Measurements from ENCODE around the gene ACTR3C. TPM values are rescaled to one million over a fixed set of nuclear protein-coding genes. Genes with fewer than 3 reads are reported as not detected.
"Not testable (repeated sequence)": the region's sequence is repeated elsewhere in the genome, so short reads cannot be mapped to it uniquely, and the experiment has no call there.

Gene ACTR3C
- total and polyA plus RNA-seq, 8 donors = 2.3 to 68.7 (median 9.7) TPM

GRCh38 chr7:150307904-150308303, 15.4 kb downstream of the ACTR3C start:
- Histone ChIP-seq H3K4me1 (peaks cover 0 to 3% (median under 1%) of the 10 kb centered on the region in 4 donors), H3K27me3 (no peaks in the 10 kb centered on the region), H3K27ac (no peak overlapping the region), H3K4me3 (no peak overlapping the region), H3K9me3 (no peaks in the 10 kb centered on the region), H3K36me3 (no peaks in the 10 kb centered on the region)
- 79 to 92% (median 89%) methylated on average over 9 of the region's 9 CpGs for WGBS, 5 donors
- no peak for DNase-seq
- TF ChIP-seq CTCF (IDR thresholded peaks at IDR 0.05) (no peak), EP300 (IDR thresholded peaks at IDR 0.05) (no peak), POLR2AphosphoS5 (IDR thresholded peaks at IDR 0.05) (no peak), POLR2A (IDR thresholded peaks at IDR 0.05) (no peak)
- intact Hi-C loops (cut with DNase I; ENCODE audit: low total_unique reads) = no loop called here

DNA sequence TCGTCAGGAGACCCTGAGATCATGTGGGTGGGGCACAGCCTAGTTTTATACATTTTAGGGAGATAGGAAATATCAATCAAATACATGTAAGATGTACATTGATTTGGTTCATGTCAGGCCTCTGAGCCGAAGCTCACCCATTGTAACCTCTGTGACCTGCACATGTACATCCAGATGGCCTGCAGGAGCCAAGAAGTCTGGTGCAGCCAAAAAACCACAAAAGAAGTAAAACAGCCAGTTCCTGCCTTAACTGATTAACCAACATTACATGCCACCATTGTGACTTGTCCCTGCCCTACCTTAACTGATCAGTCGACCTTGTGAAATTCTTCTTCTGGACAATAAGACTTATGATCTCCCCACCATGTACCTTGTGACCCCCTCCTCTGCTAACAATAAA, 16.2 kb downstream of the ACTR3C start:
- intact Hi-C loops (cut with DNase I; ENCODE audit: low total_unique reads) = no loop called here
- Histone ChIP-seq H3K27me3 (no peaks in the 10 kb centered on the region), H3K36me3 (no peaks in the 10 kb centered on the region), H3K4me3 (no peak overlapping the region), H3K4me1 (no peaks in the 10 kb centered on the region), H3K27ac (no peak overlapping the region), H3K9me3 (no peaks in the 10 kb centered on the region)
- WGBS, 5 donors = 85 to 94% (median 89%) methylated on average over 3 of the region's 3 CpGs
- DNase-seq = no peak
- TF ChIP-seq CTCF (IDR thresholded peaks at IDR 0.05) (no peak), POLR2A (IDR thresholded peaks at IDR 0.05) (no peak), EP300 (IDR thresholded peaks at IDR 0.05) (no peak), POLR2AphosphoS5 (IDR thresholded peaks at IDR 0.05) (no peak)

- H3K4me1 ChIP-seq; H3K27me3 ChIP-seq; intact Hi-C loops (cut with DNase I; ENCODE audit: low total_unique reads); H3K9me3 ChIP-seq; H3K4me3 ChIP-seq; H3K36me3 ChIP-seq; H3K27ac ChIP-seq; DNase-seq: not testable (repeated sequence)
- 60 to 72% (median 64%) methylated on average over 5 of the region's 5 CpGs for WGBS, 5 donors
These were observed 17.0 kb downstream of the ACTR3C start for GRCh38 chr7:150306377-150306776.

GRCh38 chr7:150305903-150306284, 17.5 kb downstream of the ACTR3C start:
- intact Hi-C loops (cut with DNase I; ENCODE audit: low total_unique reads); H3K36me3 ChIP-seq; H3K4me1 ChIP-seq; H3K9me3 ChIP-seq; H3K4me3 ChIP-seq; H3K27me3 ChIP-seq; H3K27ac ChIP-seq; DNase-seq: not testable (repeated sequence)
- WGBS, 5 donors = 27 to 49% (median 40%) methylated on average over 2 of the region's 2 CpGs

GRCh38 chr7:150305259-150305902, 18.0 kb downstream of the ACTR3C start:
- H3K9me3 ChIP-seq; H3K36me3 ChIP-seq; H3K27ac ChIP-seq; H3K27me3 ChIP-seq; DNase-seq; intact Hi-C loops (cut with DNase I; ENCODE audit: low total_unique reads); H3K4me1 ChIP-seq; H3K4me3 ChIP-seq: not testable (repeated sequence)
- WGBS, 5 donors = 81 to 88% (median 86%) methylated on average over 10 to 11 of the region's 11 CpGs

GRCh38 chr7:150304499-150305258, 18.7 kb downstream of the ACTR3C start:
- WGBS, 5 donors = 68 to 86% (median 79%) methylated on average over 3 to 8 of the region's 8 CpGs
- H3K36me3 ChIP-seq; intact Hi-C loops (cut with DNase I; ENCODE audit: low total_unique reads); H3K4me1 ChIP-seq; H3K9me3 ChIP-seq; DNase-seq; H3K27me3 ChIP-seq; H3K27ac ChIP-seq; H3K4me3 ChIP-seq: not testable (repeated sequence)

- H3K27ac ChIP-seq; H3K4me1 ChIP-seq; H3K9me3 ChIP-seq; H3K4me3 ChIP-seq; H3K27me3 ChIP-seq; DNase-seq; intact Hi-C loops (cut with DNase I; ENCODE audit: low total_unique reads); H3K36me3 ChIP-seq: not testable (repeated sequence)
- WGBS, 5 donors = 22 to 67% (median 56%) methylated on average over 1 of the region's 1 CpG
These were observed 20.4 kb downstream of the ACTR3C start for GRCh38 chr7:150302908-150303310.

GRCh38 chr7:150297978-150298377, 25.4 kb downstream of the ACTR3C start:
- intact Hi-C loops (cut with DNase I; ENCODE audit: low total_unique reads) = loop anchor here (10.0 kb wide), 1 partner anchor 127 kb away; no protein-coding TSS in a partner anchor
- not testable (repeated sequence) for H3K4me1 ChIP-seq, H3K27me3 ChIP-seq, DNase-seq, H3K9me3 ChIP-seq, H3K27ac ChIP-seq, H3K4me3 ChIP-seq, H3K36me3 ChIP-seq

GRCh38 chr7:150296802-150297201, 26.5 kb downstream of the ACTR3C start:
- not testable (repeated sequence) for H3K4me1 ChIP-seq, H3K27me3 ChIP-seq, H3K9me3 ChIP-seq, H3K36me3 ChIP-seq, H3K4me3 ChIP-seq, H3K27ac ChIP-seq, DNase-seq
- intact Hi-C loops (cut with DNase I; ENCODE audit: low total_unique reads) = loop anchor here (10.0 kb wide), 1 partner anchor 128 kb away; no protein-coding TSS in a partner anchor
- 74 to 90% (median 83%) methylated on average over 6 to 9 of the region's 10 CpGs for WGBS, 5 donors

Data from stomach (tissue), 9 donors.